SJSA1 (cell line): ENCODE measurements around the gene NRN1L. TPM values are rescaled to one million over a fixed set of nuclear protein-coding genes. Genes with fewer than 3 reads are reported as not detected.
"Not testable (repeated sequence)": the region's sequence is repeated elsewhere in the genome, so short reads cannot be mapped to it uniquely, and the experiment has no call there.

Source experiments
- DNase-seq, 2 experiments: peaks; one replicate each; pipeline ENCODE4 v3.0.0-alpha.2; 2015 to 2020; ENCODE audit warnings: low spot score in 2 of 2, low read depth in 1 of 2
- H3K27ac ChIP-seq: fragments of 250-450 bp; sonication (Bioruptor Pico); 2 replicates; pipeline ENCODE4 v1.5.1; 2020; ENCODE audit warnings: mild to moderate bottlenecking, moderate library complexity
- H3K27me3 ChIP-seq: fragments of 250-450 bp; sonication (Bioruptor Pico); replicated peaks from 2 replicates; pipeline ENCODE4 v1.5.1; 2020; ENCODE audit warnings: mild to moderate bottlenecking, moderate library complexity
- H3K36me3 ChIP-seq: fragments of 250-450 bp; sonication (Bioruptor Pico); 2 replicates; pipeline ENCODE4 v1.5.1; 2020; ENCODE audit warnings: mild to moderate bottlenecking
- H3K4me1 ChIP-seq: fragments of 250-450 bp; sonication (Bioruptor Pico); replicated peaks from 2 replicates; pipeline ENCODE4 v1.6.1; 2021; ENCODE audit warnings: mild to moderate bottlenecking
- H3K4me3 ChIP-seq: fragments of 250-450 bp; sonication (Bioruptor Pico); 2 replicates; pipeline ENCODE4 v1.5.1; 2020; ENCODE audit warnings: mild to moderate bottlenecking
- H3K9me3 ChIP-seq: fragments of 250-450 bp; sonication (Bioruptor Pico); replicated peaks from 2 replicates; pipeline ENCODE4 v1.5.1; 2020; ENCODE audit warnings: mild to moderate bottlenecking
- total RNA-seq: library from RNA; depleted of rRNA; stranded (reverse); fragments of >200 nt; shearing (Covaris generic); gene quantifications from 2 replicates; pipeline ENCODE4 v1.2.3, GENCODE V29; 2014; rRNA removed

NRN1L gene
- not detected in 2 replicates for total RNA-seq

GRCh38 chr16:67884684-67885083, at the start of gene NRN1L:
TSS of gene NRN1L (plus strand) at chr16:67884885. CDS start at chr16:67884904, 19 bp downstream.
- Histone ChIP-seq H3K27me3 (no peaks in the 10 kb centered on the region), H3K9me3 (no peaks in the 10 kb centered on the region), H3K36me3 (peaks cover 64% of the 10 kb centered on the region), H3K4me1 (no peaks in the 10 kb centered on the region), H3K4me3 (no peak within 1 kb of the TSS), H3K27ac (no peak within 1 kb of the TSS)
- DNase-seq, result no peak

GRCh38 chr16:67837190-67837589, 47.5 kb upstream of the NRN1L start:
- DNase-seq, H3K4me1 ChIP-seq, H3K36me3 ChIP-seq, H3K4me3 ChIP-seq, H3K27ac ChIP-seq, H3K9me3 ChIP-seq, H3K27me3 ChIP-seq: not testable (repeated sequence)

GRCh38 chr16:67837811-67838210, 46.9 kb upstream of the NRN1L start:
- Histone ChIP-seq H3K36me3 (peaks cover 4% of the 10 kb centered on the region), H3K27me3 (no peaks in the 10 kb centered on the region), H3K27ac (no peak overlapping the region), H3K4me1 (peaks cover 12% of the 10 kb centered on the region), H3K4me3 (no peak overlapping the region), H3K9me3 (no peaks in the 10 kb centered on the region)
- DNase-seq, result no peak

GRCh38 chr16:67841198-67841815, 43.4 kb upstream of the NRN1L start:
- H3K36me3 ChIP-seq, result peaks cover 20% of the 10 kb centered on the region
- H3K27ac ChIP-seq, result no peak overlapping the region
- peak overlapping the region; percentile 70 for H3K4me3 ChIP-seq
- no peak for DNase-seq
- H3K9me3 ChIP-seq, result no peaks in the 10 kb centered on the region
- no peaks in the 10 kb centered on the region for H3K27me3 ChIP-seq
- peaks cover 36% of the 10 kb centered on the region for H3K4me1 ChIP-seq

GRCh38 chr16:67841816-67842508, 42.7 kb upstream of the NRN1L start, which contains the start of gene THAP11:
TSS of gene THAP11 (plus strand) at chr16:67842320. CDS start at chr16:67842555, 235 bp downstream.
- peaks cover 21% of the 10 kb centered on the region for H3K36me3 ChIP-seq
- DNase-seq, result peak; percentile 94 to 98
- H3K4me3 ChIP-seq, result peak within 1 kb of the TSS; percentile 70
- H3K27me3 ChIP-seq, result no peaks in the 10 kb centered on the region
- H3K9me3 ChIP-seq, result no peaks in the 10 kb centered on the region
- peak within 1 kb of the TSS; percentile 87 for H3K27ac ChIP-seq
- H3K4me1 ChIP-seq, result peaks cover 36% of the 10 kb centered on the region

GRCh38 chr16:67842509-67843342, 42.0 kb upstream of the NRN1L start:
- peak overlapping the region; percentile 70 for H3K4me3 ChIP-seq
- H3K27me3 ChIP-seq, result no peaks in the 10 kb centered on the region
- peak; percentile 53 to 55 for DNase-seq
- peaks cover 36% of the 10 kb centered on the region for H3K4me1 ChIP-seq
- 0 out of 2 replicates have a peak, but pooled peaks cover 4% of the 10 kb centered on the region for H3K9me3 ChIP-seq
- peak overlapping the region; percentile 87 for H3K27ac ChIP-seq
- peaks cover 27% of the 10 kb centered on the region for H3K36me3 ChIP-seq

GRCh38 chr16:67843343-67843765, 41.3 kb upstream of the NRN1L start:
- no peak for DNase-seq
- Histone ChIP-seq H3K27me3 (no peaks in the 10 kb centered on the region), H3K4me1 (peaks cover 43% of the 10 kb centered on the region), H3K36me3 (peaks cover 32% of the 10 kb centered on the region), H3K9me3 (0 out of 2 replicates have a peak, but pooled peaks cover 4% of the 10 kb centered on the region), H3K4me3 (peak overlapping the region; percentile 70), H3K27ac (no peak overlapping the region)

- peaks cover 43% of the 10 kb centered on the region for H3K4me1 ChIP-seq
- no peaks in the 10 kb centered on the region for H3K27me3 ChIP-seq
- H3K36me3 ChIP-seq, result peaks cover 40% of the 10 kb centered on the region
- no peak overlapping the region for H3K27ac ChIP-seq
- H3K9me3 ChIP-seq, result 0 out of 2 replicates have a peak, but pooled peaks cover 4% of the 10 kb centered on the region
- H3K4me3 ChIP-seq, result no peak overlapping the region
- DNase-seq, result no peak
Measured at GRCh38 chr16:67844497-67844896, 40.2 kb upstream of the NRN1L start.

- Histone ChIP-seq H3K4me1 (peaks cover 43% of the 10 kb centered on the region), H3K27ac (peak overlapping the region; percentile 76), H3K36me3 (peaks cover 40% of the 10 kb centered on the region), H3K27me3 (no peaks in the 10 kb centered on the region), H3K9me3 (0 out of 2 replicates have a peak, but pooled peaks cover 4% of the 10 kb centered on the region), H3K4me3 (peak overlapping the region; percentile 93; the same call in 1 of the 2 replicates)
- no peak for DNase-seq
Measured at GRCh38 chr16:67845291-67846062, 39.2 kb upstream of the NRN1L start.

GRCh38 chr16:67846063-67846319, 38.7 kb upstream of the NRN1L start:
- peaks cover 43% of the 10 kb centered on the region for H3K4me1 ChIP-seq
- DNase-seq, result no peak
- H3K9me3 ChIP-seq, result 0 out of 2 replicates have a peak, but pooled peaks cover 4% of the 10 kb centered on the region
- H3K4me3 ChIP-seq, result peak overlapping the region; percentile 93
- peak overlapping the region; percentile 76 for H3K27ac ChIP-seq
- peaks cover 42% of the 10 kb centered on the region for H3K36me3 ChIP-seq
- H3K27me3 ChIP-seq, result no peaks in the 10 kb centered on the region

- H3K36me3 ChIP-seq, result peaks cover 45% of the 10 kb centered on the region
Measured at GRCh38 chr16:67846320-67847063, 38.2 kb upstream of the NRN1L start, which contains the start of gene NUTF2. TSS of gene NUTF2 (plus strand) at chr16:67846933. CDS start at chr16:67865131, 18,198 bp downstream.

GRCh38 chr16:67847064-67847861, 37.4 kb upstream of the NRN1L start, which contains the start of gene CENPT:
TSS of gene CENPT (minus strand) at chr16:67847693. CDS start at chr16:67833859, 13,834 bp downstream.
- DNase-seq, result peak; percentile 64 to 73
- Histone ChIP-seq H3K4me1 (peaks cover 39% of the 10 kb centered on the region), H3K27me3 (no peaks in the 10 kb centered on the region), H3K27ac (peak within 1 kb of the TSS; percentile 76), H3K9me3 (0 out of 2 replicates have a peak, but pooled peaks cover 4% of the 10 kb centered on the region), H3K36me3 (peaks cover 48% of the 10 kb centered on the region), H3K4me3 (peak within 1 kb of the TSS; percentile 93)

More at GRCh38 chr16:67846320-67847063, 38.2 kb upstream of the NRN1L start, which contains the start of gene NUTF2:
- peaks cover 42% of the 10 kb centered on the region for H3K4me1 ChIP-seq
- H3K27me3 ChIP-seq, result no peaks in the 10 kb centered on the region
- H3K9me3 ChIP-seq, result 0 out of 2 replicates have a peak, but pooled peaks cover 4% of the 10 kb centered on the region
- peak within 1 kb of the TSS; percentile 76 for H3K27ac ChIP-seq
- DNase-seq, result peak; percentile 97 to 99
- peak within 1 kb of the TSS; percentile 93 for H3K4me3 ChIP-seq
